ENCODE data around the gene SRGAP1. TPM values are rescaled to one million over a fixed set of nuclear protein-coding genes. Genes with fewer than 3 reads are reported as not detected.

SRGAP1 gene
- total and polyA plus RNA-seq, 4 donors = 1.8 to 12.4 (median 6.2) TPM

- peaks cover 0 to 16% (median 6%) of the 10 kb centered on the region in 5 donors for H3K4me1 ChIP-seq (ENCODE audit: control insufficient read depth in 5 of 5, insufficient read depth in 5 of 5, low read length in 5 of 5)
- DNase-seq (no peak), ATAC-seq (ENCODE audit: insufficient read depth, low FRiP score) (no peak)
- H3K27ac ChIP-seq (ENCODE audit: low read depth in 1 of 2, low read length in 1 of 2) = peak overlapping the region in 1 of 2 donors; percentile 45
- TF ChIP-seq, protein P1, sequence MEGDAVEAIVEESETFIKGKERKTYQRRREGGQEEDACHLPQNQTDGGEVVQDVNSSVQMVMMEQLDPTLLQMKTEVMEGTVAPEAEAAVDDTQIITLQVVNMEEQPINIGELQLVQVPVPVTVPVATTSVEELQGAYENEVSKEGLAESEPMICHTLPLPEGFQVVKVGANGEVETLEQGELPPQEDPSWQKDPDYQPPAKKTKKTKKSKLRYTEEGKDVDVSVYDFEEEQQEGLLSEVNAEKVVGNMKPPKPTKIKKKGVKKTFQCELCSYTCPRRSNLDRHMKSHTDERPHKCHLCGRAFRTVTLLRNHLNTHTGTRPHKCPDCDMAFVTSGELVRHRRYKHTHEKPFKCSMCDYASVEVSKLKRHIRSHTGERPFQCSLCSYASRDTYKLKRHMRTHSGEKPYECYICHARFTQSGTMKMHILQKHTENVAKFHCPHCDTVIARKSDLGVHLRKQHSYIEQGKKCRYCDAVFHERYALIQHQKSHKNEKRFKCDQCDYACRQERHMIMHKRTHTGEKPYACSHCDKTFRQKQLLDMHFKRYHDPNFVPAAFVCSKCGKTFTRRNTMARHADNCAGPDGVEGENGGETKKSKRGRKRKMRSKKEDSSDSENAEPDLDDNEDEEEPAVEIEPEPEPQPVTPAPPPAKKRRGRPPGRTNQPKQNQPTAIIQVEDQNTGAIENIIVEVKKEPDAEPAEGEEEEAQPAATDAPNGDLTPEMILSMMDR (IDR thresholded peaks at IDR 0.05; ENCODE audit: control extremely low read depth, extremely low read depth) = no peak
- 95% methylated on average over 5 of the region's 5 CpGs for WGBS, 2 donors
- no peaks in the 10 kb centered on the region for H3K36me3 ChIP-seq (ENCODE audit: control insufficient read depth in 4 of 4, insufficient read depth in 4 of 4, low read length in 4 of 4)
- no peaks in the 10 kb centered on the region for H3K9me3 ChIP-seq (ENCODE audit: control insufficient read depth in 4 of 4, insufficient read depth in 3 of 4, low read length in 3 of 4)
- H3K4me3 ChIP-seq = no peak overlapping the region
- H3K27me3 ChIP-seq (ENCODE audit: control insufficient read depth in 3 of 3, insufficient read depth in 3 of 3, low read length in 2 of 3) = no peaks in the 10 kb centered on the region
- no peak overlapping the region for H3K9ac ChIP-seq (ENCODE audit: insufficient read depth in 1 of 2, low read length in 2 of 2)
Measured at GRCh38 chr12:63957496-63957895, 113.0 kb downstream of the SRGAP1 start.

DNA sequence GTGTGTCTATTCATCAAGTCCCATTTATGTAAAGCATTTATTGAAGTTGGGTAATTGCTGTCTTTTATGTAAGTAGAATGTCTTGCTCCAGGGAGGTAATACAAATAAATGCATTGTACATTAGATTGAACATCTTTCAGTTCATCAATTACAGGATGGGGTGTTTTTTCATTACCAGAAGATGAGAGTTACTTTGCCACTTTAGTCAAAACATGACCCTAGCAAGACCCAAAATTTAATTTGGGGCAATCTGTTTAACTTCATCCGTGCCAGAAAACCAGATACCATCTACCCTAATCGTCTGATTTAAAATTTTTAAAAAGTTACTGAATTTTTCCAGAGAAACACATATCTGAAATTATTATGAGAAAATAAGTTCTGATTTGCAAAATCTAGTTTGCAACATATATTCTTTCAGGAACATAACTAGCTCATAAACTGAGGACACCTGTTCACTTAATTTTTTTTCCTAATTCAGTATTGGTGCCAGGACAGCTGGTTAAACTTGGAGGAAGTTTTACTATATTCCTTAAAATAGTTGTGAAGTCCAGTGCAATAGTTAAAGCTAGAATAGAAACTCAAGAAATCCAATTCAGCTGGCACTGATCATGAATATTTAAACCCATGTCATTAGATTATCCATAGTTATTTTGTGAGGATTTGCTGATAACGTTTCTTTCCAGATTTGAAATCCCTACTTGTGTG lies 114.5 kb downstream of the SRGAP1 start:
- no peak for ATAC-seq (ENCODE audit: insufficient read depth, low FRiP score)
- no peak overlapping the region for H3K4me3 ChIP-seq
- TF ChIP-seq, protein P1 (IDR thresholded peaks at IDR 0.05; ENCODE audit: control extremely low read depth, extremely low read depth) = no peak
- no peak overlapping the region for H3K9ac ChIP-seq (ENCODE audit: insufficient read depth in 1 of 2, low read length in 2 of 2)
- no peak for DNase-seq
- H3K36me3 ChIP-seq (ENCODE audit: control insufficient read depth in 4 of 4, insufficient read depth in 4 of 4, low read length in 4 of 4) = no peaks in the 10 kb centered on the region
- no peaks in the 10 kb centered on the region for H3K9me3 ChIP-seq (ENCODE audit: control insufficient read depth in 4 of 4, insufficient read depth in 3 of 4, low read length in 3 of 4)
- WGBS, 2 donors = 87 to 90% methylated on average over 3 of the region's 3 CpGs
- peaks cover 0 to 16% (median 6%) of the 10 kb centered on the region in 5 donors for H3K4me1 ChIP-seq (ENCODE audit: control insufficient read depth in 5 of 5, insufficient read depth in 5 of 5, low read length in 5 of 5)
- no peaks in the 10 kb centered on the region for H3K27me3 ChIP-seq (ENCODE audit: control insufficient read depth in 3 of 3, insufficient read depth in 3 of 3, low read length in 2 of 3)
- H3K27ac ChIP-seq (ENCODE audit: low read depth in 1 of 2, low read length in 1 of 2) = no peak overlapping the region

DNA sequence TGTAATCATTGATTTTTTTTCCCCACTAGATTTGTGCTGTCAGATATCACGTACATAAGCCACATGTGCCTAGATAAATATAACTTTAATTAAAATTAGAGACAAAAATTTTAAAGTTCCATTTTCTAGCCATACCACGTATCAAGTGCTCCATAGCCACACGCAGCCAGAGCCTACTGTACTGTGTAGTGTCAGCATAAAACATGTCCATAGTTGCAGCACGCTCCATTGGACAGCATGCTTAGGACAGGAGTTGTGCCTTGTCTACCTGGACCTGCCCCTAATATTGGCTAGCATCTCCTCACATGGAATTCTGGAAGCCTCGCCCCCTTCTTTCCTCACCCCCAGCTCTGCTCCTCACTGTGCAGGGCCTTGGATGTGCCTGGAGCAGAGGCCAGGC lies 116.5 kb downstream of the SRGAP1 start:
- no peak for DNase-seq
- H3K36me3 ChIP-seq (ENCODE audit: control insufficient read depth in 4 of 4, insufficient read depth in 4 of 4, low read length in 4 of 4) = no peaks in the 10 kb centered on the region
- H3K9ac ChIP-seq (ENCODE audit: insufficient read depth in 1 of 2, low read length in 2 of 2) = no peak overlapping the region
- no peaks in the 10 kb centered on the region for H3K27me3 ChIP-seq (ENCODE audit: control insufficient read depth in 3 of 3, insufficient read depth in 3 of 3, low read length in 2 of 3)
- peaks cover 0 to 9% (median 1%) of the 10 kb centered on the region in 5 donors for H3K4me1 ChIP-seq (ENCODE audit: control insufficient read depth in 5 of 5, insufficient read depth in 5 of 5, low read length in 5 of 5)
- TF ChIP-seq, protein P1 (IDR thresholded peaks at IDR 0.05; ENCODE audit: control extremely low read depth, extremely low read depth) = no peak
- ATAC-seq (ENCODE audit: insufficient read depth, low FRiP score) = no peak
- no peak overlapping the region for H3K27ac ChIP-seq (ENCODE audit: low read depth in 1 of 2, low read length in 1 of 2)
- H3K4me3 ChIP-seq = no peak overlapping the region
- 94 to 97% methylated on average over 5 of the region's 5 CpGs for WGBS, 2 donors
- H3K9me3 ChIP-seq (ENCODE audit: control insufficient read depth in 4 of 4, insufficient read depth in 3 of 4, low read length in 3 of 4) = no peaks in the 10 kb centered on the region

All from lung (tissue), 12 donors.